HG02798 (cell line): ENCODE results near the gene SLC1A1.
"Not testable (repeated sequence)": the region's sequence is repeated elsewhere in the genome, so short reads cannot be mapped to it uniquely, and the experiment has no call there.

Experiments
- ATAC-seq: cut with Tn5 transposase; IDR thresholded peaks from one replicate; pipeline ENCODE4 v1.9.1; 2021; ENCODE audit warnings: mild to moderate bottlenecking; ENCODE audit not compliant: unreplicated experiment, poor library complexity

The SLC1A1 gene

DNA sequence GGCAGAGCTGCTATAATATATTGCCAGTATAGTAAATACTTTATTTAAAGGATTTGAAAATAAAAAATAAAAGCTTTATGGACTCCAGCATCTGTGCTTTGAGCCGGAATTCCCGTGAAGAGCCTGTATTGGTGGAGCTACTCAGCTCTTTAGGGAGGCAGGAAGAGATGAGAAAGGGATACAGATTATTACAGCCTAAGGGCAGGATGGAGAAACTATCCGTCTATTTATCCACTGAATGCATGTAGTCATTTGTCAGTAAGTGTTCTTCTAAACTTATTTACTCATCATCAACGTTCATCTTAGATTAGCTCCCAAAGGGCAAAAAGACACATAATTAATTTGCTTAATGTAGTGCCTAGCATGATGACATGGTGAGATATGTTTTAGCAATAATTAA is 48.4 kb downstream of the SLC1A1 start:
- ATAC-seq = no peak

DNA sequence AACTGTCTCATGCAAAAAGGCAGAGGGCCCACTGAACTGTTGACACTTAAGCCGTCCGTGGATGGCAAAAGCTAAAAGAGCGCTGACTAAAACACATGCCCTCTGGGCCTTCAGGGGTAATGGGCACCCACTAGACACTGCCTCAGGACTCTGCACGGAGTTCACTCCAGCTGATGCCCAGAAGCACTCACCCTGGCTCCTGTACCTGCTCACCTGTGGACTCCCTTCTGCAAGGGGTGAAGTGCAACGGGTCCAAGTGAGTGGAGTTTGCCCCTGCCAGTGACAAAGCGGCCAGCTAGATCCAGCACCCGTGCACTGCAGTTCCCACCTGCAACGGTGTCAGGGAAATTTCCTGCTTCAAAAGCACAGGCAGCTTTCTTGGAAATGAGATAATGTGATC is 50.2 kb downstream of the SLC1A1 start:
- no peak for ATAC-seq

DNA sequence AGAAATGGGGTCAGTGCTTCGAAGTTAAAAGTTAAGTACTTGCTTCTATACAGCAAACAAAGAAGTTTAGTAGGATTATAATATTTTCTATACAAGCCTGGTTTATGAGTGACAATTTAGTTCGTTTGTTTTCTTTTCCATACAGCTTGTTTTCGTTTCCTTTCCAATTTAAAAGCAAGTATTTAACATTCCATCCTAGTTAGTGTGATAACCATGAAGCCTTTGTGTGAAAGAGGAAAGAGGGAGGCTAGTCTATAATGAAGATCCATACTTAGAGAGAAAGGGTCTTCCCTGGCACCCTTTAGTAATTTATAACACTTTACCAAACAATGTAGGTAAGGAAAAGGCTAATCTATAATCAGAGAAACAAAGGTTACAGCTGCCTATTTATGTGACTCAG is 51.0 kb downstream of the SLC1A1 start:
- no peak for ATAC-seq

DNA sequence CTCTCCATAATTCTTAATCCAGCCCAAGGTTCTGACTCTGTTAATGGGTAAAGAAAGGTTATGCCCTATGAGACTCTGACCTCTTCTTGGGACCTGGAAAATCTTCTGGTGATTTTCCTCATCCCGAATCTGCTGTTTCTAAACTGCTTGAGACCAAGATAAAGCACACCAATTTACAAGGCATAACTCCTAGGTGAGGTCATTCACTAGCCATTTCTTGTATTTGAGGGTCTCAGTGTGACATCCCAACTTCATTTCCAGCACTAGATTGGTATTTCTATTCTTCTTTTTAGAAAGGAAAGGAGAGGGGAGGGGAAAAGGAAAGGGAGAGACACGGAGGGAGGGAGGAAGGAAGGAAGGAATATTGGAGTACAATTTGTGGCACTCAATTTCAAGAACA is 51.6 kb downstream of the SLC1A1 start:
- ATAC-seq = no peak

DNA sequence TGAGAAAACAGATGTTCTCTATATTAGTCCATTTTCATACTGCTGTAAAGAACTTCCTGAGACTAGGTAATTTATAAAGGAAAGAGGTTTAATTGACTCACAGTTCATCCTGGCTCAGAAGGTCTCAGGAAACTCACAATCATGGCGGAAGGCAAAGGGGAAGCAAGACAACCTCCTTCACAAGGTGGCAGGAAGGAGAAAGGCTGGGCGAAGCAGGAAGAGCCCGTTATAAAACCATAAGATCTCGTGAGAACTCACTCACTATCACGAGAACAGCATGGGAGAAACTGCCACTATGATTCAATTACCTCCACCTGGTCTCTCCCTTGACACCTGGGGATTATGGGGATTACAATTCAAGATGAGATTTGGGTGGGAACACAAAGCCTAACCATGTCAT is 54.4 kb downstream of the SLC1A1 start:
- ATAC-seq = not testable (repeated sequence)

DNA sequence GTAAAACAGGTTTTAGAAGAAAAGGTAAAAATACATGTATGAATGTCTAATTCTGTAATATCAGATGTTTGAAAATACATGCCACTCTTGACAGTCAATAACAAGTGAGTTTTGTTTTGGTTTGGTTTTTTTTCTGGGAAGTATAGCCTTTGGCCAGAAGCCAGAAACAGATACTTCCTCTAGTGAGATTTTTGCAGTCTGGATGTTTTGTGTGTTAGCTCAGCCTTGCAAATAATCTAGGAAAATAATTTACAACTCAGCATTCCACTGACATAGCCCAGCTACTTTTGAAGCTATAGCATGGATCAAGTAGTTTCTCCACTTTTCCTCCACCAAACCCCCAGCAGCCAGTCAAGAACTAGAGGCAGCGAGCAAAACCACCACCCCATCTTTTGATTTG is 56.7 kb downstream of the SLC1A1 start:
- ATAC-seq = no peak

DNA sequence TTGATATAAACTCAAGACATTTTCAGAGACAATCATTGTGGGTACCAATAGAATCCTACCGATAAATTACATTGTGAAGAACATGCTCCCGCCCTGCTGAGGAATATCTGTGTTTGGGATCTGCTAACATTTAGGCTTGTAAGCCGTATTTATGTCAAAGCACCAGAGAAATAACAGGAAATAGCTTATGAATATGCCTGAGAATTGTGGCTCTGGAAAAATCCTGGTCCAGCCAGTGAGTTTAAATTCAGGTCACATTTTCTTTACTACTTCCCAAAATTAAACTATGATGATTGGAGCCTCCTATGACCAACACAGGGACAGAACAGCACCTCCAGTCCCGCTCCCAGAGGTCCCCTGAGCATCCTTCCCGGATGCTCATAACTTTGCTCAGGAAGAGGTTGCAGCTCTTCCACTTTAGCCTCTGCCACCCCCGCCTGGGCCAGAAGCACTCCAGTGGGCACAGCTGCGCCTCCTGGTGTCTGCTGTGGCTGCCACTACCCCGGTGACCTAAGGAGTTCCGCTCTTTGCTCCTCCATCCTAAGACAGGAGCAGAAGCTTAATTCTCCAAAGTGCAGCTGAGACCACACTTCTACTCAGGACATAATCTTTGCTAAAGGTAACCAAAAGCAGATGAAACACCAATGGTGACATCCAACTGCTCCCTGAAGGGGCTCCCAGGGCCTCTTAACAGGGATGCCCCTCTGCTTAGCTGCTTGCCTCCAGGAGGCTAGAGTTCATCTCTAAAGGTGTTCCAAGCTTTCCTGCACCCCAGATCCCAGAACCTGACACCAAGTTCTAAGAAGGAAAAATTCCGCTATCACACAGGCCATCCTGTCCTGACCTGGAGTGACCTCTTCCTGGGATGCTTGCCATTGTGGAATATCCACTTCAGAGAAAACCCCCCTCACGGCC is 58.8 kb downstream of the SLC1A1 start:
- no peak for ATAC-seq

DNA sequence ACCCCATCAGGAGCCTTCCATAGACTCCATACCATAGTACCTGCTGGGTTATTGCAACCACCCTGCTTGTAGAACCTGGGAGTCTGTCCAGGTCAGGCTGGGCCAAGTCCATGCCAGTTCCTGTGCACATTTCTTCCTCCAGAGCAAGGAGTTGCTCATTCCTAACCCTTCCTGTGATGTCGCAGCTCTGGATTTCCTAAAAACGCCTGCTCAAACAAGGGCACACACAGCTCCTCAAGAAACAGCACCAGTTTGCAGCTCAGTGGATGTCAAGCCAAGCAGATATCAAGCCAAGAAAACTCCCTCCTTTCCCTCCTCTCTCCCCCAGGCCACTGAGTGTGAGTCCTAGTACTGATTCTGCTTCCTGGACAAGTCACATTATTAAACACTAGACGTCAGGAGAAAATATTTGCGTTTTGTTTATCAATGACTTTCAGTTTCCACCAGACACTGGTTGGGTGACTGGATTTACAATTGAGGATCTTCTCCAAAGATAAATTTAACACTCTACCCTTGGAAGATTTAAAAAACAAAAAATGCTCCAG is 59.6 kb downstream of the SLC1A1 start:
- ATAC-seq = no peak

DNA sequence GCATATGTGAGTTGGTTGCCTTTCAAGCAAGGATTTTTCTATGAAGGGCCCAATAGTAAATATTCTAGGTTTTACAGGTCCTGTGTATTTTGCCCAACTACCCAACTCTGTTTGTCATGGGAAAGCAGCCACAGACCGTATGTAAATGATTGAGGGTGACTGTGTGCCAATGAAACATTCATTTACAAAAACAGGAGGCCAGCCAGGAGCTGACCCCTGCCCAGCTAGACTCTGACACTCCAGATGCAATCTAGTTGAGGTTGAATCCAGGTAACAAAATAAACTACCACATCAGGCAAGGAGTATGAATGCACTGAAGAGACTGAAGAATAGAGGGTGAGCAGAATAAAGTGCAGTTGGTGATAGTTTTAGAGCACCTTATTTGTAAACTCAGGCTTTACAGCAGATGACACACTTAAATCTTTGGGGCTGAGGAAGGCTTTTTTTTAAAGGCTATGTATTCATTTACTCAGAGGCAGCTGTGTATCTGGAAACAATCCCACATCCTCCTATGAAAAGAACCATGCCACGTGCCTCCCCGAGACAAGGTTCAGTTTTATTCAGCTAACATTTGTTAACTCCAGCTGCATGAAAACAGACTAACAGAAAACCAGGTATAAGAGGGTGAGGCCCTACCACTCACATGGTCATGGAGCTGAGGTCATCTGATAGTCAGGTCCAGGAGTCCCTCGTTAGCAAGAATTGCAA is 60.7 kb downstream of the SLC1A1 start:
- ATAC-seq = no peak

DNA sequence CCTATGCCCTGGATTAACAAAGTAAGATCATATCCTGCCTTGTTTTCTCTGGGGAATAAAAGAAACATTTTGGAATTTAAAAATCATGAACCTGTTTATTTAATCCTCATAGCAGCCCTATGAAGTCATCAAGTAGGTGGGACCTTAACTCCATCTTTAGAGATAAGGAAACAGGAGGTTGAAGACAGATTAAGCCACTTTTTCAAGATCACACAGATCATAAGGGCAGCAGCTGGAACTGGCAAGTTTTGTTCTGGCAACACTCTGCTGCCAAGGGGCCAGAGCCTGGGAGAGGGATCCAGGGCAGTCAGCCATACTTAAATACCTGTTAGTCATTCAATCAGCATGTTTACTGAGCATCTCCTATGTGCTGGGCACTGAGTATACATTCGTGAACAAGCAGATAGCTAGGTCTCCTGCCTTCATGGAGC is 63.7 kb downstream of the SLC1A1 start:
- no peak for ATAC-seq

DNA sequence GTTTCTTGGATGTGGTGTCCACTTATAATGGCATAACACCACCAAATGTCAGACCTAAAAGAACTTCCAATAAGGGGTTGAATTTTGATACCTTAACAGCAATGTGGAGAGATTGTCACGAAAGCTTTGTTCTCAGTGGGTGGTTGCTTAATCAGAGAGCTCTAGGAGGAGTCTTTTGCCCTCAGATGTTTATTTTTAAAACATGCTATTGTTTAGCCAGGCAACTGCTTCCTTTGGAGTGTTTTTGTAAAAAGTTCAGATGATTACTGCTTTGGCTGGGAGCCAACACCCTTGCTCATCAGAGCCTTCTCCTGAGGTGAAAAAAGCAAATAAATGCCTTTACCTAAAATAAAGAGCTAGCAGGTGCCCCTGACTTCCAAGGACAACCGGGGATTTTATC is 65.0 kb downstream of the SLC1A1 start:
- ATAC-seq = no peak

DNA sequence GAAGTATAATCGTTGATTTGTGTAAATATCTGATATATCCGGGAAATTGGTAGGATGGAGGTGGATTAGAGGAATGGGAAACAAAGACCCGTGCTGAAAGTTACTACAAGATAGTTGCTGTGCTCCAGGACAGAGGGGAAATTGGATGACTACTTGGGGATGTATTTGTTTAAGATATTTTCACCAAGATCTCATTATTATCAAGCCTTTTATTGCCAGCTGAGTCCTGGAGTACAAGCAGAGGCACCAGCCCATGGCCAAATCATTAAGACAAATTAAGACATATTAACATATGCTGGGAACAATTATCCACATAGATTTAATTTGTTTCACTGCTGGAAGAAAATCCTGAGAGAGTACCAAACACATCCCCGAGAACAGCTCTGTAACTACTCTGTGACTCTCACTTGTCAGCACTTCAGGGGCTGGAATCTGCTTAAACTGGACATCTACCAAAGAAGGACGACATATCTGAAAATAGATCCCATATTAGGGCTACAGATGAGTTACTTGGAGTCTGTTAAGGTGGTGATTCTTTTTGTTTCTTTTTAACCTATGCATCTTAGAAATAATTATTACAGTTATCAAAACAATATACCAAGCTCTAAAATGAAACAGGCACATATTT is 68.2 kb downstream of the SLC1A1 start:
- ATAC-seq = no peak

DNA sequence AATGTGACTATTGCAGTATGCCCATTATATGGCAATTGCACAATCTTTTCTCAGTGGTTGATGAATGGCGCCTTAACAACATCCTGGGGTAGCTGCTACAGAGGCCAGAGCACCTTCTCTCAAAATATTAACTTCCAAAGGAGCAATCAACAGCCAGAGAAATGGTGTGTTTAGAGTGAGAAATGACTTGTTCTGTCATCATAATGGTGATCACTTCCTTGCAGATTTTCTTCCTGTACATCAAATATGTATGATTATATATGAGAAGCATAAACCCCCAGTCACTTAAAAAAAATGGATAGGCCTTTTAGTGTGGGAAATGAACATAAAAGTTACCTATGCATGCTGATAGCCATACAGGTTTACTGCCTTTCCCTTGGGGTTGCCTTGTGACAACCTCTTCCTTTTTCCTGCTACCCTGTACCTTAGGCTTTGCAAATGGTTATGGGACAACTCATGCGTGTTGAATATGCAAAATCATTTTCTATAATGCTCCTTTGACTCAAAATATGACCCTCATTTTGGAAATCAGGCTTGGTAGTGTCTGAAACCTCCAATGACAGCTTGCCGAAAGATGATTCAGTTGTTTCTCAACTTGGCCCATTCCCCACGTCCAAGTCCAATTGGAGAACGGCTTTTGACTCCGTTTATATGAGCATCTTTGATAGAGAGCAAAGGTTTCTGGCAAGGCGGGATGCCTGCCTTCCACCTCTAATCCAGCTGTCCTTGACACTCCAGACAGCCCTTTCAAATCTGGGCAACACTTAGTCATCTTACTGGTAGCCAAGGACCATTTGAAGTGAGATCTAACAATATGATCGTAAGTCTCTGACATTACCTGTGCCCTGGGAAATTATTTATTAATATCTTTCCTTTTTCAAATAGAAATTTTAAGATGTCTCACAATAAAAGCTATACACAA is 69.3 kb downstream of the SLC1A1 start:
- ATAC-seq = peak; percentile 86

DNA sequence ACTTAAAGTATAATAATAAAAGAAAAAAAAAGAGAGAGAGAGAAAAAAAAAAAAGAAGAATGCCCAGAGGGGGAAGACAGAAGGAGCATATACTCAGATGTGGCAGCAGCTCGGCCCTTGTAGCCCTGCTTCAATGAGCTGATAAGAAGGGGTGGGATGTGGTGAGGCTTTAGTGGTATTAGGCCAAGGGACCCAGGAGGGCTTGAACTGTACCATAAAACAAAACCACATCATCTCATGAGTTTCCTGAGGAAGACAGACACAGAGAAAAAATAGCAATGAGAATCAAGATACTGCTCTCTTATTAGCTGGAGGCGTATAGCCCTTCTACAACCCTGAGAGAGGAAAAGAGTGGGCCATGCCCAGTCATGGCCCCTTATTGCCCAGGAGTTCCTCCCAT is 72.8 kb downstream of the SLC1A1 start:
- no peak for ATAC-seq

DNA sequence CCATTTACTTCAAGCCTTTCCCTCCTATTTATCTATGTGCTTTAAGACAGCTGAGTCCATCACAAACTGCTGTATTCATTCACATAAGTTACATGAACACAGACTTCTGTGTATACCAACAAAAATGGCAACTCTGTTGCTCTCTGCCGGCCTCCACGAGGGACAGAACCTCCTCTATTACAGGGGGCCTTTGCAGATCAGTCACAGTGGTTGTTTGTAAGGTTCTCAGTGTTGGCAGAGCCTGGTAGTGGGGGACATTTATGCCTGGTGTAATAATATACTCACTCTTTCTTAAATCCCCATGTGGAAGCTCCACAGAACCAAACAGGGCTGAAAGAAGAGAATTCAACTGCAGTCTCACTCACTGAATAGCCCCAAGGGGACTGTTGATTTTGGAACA is 76.5 kb downstream of the SLC1A1 start:
- ATAC-seq = no peak

DNA sequence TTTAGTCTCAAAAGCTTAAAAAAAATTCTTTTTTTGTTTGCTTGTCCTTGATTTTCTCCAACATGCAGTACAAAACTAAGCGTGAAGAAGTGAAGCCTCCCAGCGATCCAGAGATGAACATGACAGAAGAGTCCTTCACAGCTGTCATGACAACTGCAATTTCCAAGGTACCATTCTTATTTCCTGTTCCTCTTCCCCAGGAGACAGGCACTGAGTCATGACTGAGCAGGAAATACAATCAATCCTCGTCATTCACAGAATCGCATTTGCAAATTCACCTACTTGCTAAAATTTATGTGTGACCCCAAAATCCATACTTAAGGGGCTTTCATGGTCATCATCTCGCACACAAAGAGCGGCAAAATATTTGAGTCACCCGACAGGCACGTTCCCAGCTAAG is 77.3 kb downstream of the SLC1A1 start:
- ATAC-seq = no peak

DNA sequence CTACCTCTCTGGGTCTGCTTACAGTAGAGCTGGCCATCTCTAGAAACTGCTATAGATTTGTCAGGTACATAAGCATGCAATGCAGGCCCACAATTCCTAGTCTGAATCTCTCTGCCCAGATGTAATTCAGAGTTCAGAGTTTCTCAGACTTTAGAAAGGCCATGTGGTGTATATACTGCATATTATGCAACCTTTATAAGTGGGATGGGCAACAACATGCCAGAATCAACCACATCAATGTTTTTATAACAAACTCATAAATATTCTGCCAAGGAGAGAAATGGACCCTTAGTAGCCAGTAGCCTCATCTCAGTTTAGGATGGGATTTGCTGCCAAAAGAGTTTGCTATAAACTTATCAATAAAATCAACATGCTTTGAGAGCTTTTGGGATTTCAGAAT is 78.8 kb downstream of the SLC1A1 start:
- ATAC-seq = no peak

DNA sequence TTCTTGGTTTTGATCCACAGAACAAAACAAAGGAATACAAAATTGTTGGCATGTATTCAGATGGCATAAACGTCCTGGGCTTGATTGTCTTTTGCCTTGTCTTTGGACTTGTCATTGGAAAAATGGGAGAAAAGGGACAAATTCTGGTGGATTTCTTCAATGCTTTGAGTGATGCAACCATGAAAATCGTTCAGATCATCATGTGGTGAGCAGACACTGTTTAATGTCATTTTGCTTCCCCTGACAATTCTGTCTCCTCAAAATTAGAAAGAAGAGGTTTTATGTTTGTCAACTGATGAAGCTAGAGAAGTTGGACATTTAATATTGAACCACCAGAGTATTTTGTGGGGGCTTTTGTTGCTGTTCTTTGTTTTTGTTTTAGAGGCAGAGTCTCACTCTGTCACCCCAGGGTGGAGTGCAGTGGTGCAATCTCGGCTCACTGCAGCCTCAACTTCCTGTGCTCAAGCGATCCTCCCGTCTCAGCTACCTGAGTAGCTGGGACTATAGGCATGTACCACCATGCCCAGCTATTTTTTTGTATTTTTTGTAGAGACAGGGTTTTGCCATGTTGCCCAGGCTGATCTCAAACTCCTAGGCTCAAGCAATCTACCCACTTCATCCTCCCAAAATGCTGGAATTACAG is 82.0 kb downstream of the SLC1A1 start:
- ATAC-seq = no peak

DNA sequence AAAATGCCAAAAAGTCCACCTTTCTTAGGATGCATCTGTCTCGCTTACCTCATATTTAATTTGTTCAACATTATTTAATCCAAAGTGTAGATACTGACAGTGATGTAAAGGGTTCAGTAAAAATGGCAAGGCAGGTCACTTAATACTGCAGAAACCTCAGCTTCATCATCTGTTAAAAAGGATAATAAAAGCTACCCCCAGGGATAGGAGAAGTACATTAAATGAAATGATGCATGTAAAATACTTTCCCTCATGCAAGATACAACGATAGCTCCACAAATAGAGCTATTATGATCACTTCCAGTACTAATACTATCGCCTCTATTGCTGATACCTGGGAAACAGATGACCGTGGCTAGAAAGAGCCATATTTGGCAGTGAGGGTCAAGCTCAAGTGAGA is 82.9 kb downstream of the SLC1A1 start:
- no peak for ATAC-seq
